A549 (cell line): ENCODE results near the gene EIF4B.

ENCODE experiments used
- BHLHE40 ChIP-seq: IDR thresholded peaks from 2 replicates; pipeline ENCODE4 v1.6.1; 2012; ENCODE audit warnings: low read depth, low read length, inconsistent platforms
- HOXB13 ChIP-seq: fragments of 250-450 bp; sonication (Bioruptor Pico); IDR thresholded peaks from 2 replicates; pipeline ENCODE4 v1.5.0; 2020; ENCODE audit warnings: low read depth, mild to moderate bottlenecking, moderate library complexity
- JUNB ChIP-seq: fragments of >200 bp; sonication (Bioruptor Twin); formaldehyde crosslinking; IDR thresholded peaks from 2 replicates; pipeline ENCODE4 v1.6.1; 2016
- PHF8 ChIP-seq: fragments of 200-600 bp; sonication (generic); IDR thresholded peaks from 2 replicates; pipeline ENCODE4 v1.6.1; 2016; ENCODE audit warnings: low read depth, mild to moderate bottlenecking, antibody characterized with exemption, moderate library complexity, borderline replicate concordance
- POLR2A ChIP-seq: IDR thresholded peaks from 2 replicates; pipeline ENCODE4 v1.6.1; 2012; ENCODE audit warnings: mild to moderate bottlenecking, low read length
- RARB ChIP-seq: fragments of 250-450 bp; sonication (Bioruptor Pico); IDR thresholded peaks from 2 replicates; pipeline ENCODE4 v1.8.0; 2021; ENCODE audit warnings: mild to moderate bottlenecking, moderate library complexity
- SMC3 ChIP-seq: fragments of >200 bp; sonication (Bioruptor Twin); formaldehyde crosslinking; IDR thresholded peaks from 3 replicates; pipeline ENCODE4 v1.6.1; 2018; ENCODE audit warnings: inconsistent platforms
- SREBF2 ChIP-seq: fragments of 450-650 bp; IDR thresholded peaks from 2 replicates; pipeline ENCODE4 v1.6.1; 2014; ENCODE audit warnings: mild to moderate bottlenecking, moderate library complexity
- TF ChIP-seq, protein P1 (sequence below): fragments of >200 bp; sonication (Bioruptor Twin); formaldehyde crosslinking; IDR thresholded peaks from 3 replicates; pipeline ENCODE4 v1.5.1; 2016
- TF ChIP-seq, protein P2 (sequence below): fragments of 200-600 bp; sonication (generic); IDR thresholded peaks from 2 replicates; pipeline ENCODE4 v1.6.1; 2016; ENCODE audit warnings: antibody characterized with exemption, mild to moderate bottlenecking, moderate library complexity

DNA sequence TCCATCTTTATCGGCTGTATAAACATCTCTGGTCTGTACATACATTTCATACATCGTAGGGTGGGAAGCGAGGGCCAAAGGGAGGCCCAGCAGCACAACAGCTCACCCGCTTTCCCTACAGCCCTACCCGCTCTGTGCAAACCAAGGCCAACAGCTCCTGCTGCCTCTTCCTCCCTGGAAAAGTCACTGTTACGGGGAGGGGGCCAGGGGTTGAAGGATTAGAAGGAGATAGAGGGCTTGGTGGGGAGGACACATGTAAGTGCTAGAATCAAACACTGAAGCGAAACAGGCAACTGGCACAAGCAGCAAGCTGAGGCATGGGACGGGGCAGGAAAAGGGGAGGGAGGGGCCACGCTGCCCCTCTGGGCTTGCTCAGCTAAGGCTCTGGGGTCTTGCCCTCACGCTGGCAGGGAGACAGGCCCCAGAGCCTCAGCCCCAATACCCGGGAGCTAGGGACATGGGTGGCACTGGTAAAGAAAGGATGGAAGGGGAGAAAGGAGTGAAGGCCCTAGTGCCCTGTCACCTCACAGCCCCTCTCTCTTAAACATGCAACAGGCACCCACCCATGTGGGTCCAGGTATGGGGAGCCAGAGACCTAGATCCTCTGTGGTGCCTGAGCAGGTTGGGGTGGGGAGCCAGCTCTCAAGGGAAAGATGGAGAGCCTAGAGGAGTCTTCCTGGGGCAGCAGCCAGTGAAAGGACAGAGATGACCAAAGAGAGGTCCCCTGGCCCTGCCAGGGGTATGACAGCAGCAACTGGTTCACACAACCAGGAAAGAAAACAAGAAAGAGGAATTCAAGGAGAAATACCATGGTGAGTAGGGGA is 58.6 kb downstream of the EIF4B start:
- TF ChIP-seq, protein P1, sequence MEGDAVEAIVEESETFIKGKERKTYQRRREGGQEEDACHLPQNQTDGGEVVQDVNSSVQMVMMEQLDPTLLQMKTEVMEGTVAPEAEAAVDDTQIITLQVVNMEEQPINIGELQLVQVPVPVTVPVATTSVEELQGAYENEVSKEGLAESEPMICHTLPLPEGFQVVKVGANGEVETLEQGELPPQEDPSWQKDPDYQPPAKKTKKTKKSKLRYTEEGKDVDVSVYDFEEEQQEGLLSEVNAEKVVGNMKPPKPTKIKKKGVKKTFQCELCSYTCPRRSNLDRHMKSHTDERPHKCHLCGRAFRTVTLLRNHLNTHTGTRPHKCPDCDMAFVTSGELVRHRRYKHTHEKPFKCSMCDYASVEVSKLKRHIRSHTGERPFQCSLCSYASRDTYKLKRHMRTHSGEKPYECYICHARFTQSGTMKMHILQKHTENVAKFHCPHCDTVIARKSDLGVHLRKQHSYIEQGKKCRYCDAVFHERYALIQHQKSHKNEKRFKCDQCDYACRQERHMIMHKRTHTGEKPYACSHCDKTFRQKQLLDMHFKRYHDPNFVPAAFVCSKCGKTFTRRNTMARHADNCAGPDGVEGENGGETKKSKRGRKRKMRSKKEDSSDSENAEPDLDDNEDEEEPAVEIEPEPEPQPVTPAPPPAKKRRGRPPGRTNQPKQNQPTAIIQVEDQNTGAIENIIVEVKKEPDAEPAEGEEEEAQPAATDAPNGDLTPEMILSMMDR: no peak
- TF ChIP-seq PHF8 (no peak), JUNB (no peak), POLR2A (no peak), SREBF2 (no peak), HOXB13 (CRISPR knock-in tag) (no peak), RARB (CRISPR knock-in tag) (no peak), SMC3 (no peak), BHLHE40 (no peak)
- TF ChIP-seq, protein P2, sequence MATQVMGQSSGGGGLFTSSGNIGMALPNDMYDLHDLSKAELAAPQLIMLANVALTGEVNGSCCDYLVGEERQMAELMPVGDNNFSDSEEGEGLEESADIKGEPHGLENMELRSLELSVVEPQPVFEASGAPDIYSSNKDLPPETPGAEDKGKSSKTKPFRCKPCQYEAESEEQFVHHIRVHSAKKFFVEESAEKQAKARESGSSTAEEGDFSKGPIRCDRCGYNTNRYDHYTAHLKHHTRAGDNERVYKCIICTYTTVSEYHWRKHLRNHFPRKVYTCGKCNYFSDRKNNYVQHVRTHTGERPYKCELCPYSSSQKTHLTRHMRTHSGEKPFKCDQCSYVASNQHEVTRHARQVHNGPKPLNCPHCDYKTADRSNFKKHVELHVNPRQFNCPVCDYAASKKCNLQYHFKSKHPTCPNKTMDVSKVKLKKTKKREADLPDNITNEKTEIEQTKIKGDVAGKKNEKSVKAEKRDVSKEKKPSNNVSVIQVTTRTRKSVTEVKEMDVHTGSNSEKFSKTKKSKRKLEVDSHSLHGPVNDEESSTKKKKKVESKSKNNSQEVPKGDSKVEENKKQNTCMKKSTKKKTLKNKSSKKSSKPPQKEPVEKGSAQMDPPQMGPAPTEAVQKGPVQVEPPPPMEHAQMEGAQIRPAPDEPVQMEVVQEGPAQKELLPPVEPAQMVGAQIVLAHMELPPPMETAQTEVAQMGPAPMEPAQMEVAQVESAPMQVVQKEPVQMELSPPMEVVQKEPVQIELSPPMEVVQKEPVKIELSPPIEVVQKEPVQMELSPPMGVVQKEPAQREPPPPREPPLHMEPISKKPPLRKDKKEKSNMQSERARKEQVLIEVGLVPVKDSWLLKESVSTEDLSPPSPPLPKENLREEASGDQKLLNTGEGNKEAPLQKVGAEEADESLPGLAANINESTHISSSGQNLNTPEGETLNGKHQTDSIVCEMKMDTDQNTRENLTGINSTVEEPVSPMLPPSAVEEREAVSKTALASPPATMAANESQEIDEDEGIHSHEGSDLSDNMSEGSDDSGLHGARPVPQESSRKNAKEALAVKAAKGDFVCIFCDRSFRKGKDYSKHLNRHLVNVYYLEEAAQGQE: no peak
